K562 (cell line): ENCODE measurements around the gene PGLYRP4. TPM values are rescaled to one million over a fixed set of nuclear protein-coding genes. Genes with fewer than 3 reads are reported as not detected.

Experiments
- DACH1 ChIP-seq: fragments of 450-650 bp; IDR thresholded peaks from 2 replicates; pipeline ENCODE4 v1.6.1; 2018; ENCODE audit not compliant: partially characterized antibody
- ERF ChIP-seq: fragments of 450-650 bp; formaldehyde crosslinking; IDR thresholded peaks from 2 replicates; pipeline ENCODE4 v1.4.0; 2020; ENCODE audit warnings: mild to moderate bottlenecking, mixed read lengths
- ESRRA ChIP-seq: fragments of 450-650 bp; IDR thresholded peaks from 2 replicates; pipeline ENCODE4 v1.6.1; 2014; ENCODE audit warnings: low read depth, mild to moderate bottlenecking, moderate library complexity, borderline replicate concordance
- HIVEP1 ChIP-seq: fragments of 250-450 bp; sonication (Bioruptor Pico); IDR thresholded peaks from 2 replicates; pipeline ENCODE4 v1.4.0; 2020; ENCODE audit warnings: mild to moderate bottlenecking
- HNRNPH1 ChIP-seq: fragments of 200-400 bp; formaldehyde crosslinking; optimal IDR thresholded peaks from 2 replicates; pipeline ENCODE3; 2017; ENCODE audit warnings: low read depth, mild to moderate bottlenecking, low read length, moderate library complexity
- MAFF ChIP-seq: IDR thresholded peaks from 2 replicates; pipeline ENCODE4 v1.6.1; 2012; ENCODE audit warnings: low read length, improper control_type of control experiment
- MTA1 ChIP-seq: fragments of 450-650 bp; IDR thresholded peaks from 2 replicates; pipeline ENCODE4 v1.6.1; 2017; ENCODE audit warnings: borderline replicate concordance
- NFIC ChIP-seq: fragments of 450-650 bp; IDR thresholded peaks from 2 replicates; pipeline ENCODE4 v1.6.1; 2017; ENCODE audit warnings: mild to moderate bottlenecking, inconsistent platforms
- POLR2AphosphoS5 ChIP-seq: IDR thresholded peaks from 2 replicates; pipeline ENCODE4 v1.6.1; 2011; ENCODE audit warnings: mild to moderate bottlenecking, low read depth, low read length, moderate library complexity; ENCODE audit not compliant: control insufficient read depth, insufficient read depth
- RBM17 ChIP-seq: fragments of 200-400 bp; formaldehyde crosslinking; IDR thresholded peaks from 2 replicates; pipeline ENCODE4 v1.6.1; 2017; ENCODE audit warnings: low read depth, mild to moderate bottlenecking, low read length, borderline replicate concordance
- SMAD3 ChIP-seq: fragments of 450-650 bp; formaldehyde crosslinking; conservative IDR thresholded peaks from 2 replicates; pipeline ENCODE4 v1.4.0; 2020; ENCODE audit warnings: mild to moderate bottlenecking
- TAL1 ChIP-seq: fragments of 450-650 bp; IDR thresholded peaks from 2 replicates; pipeline ENCODE4 v1.6.1; 2016; ENCODE audit warnings: mild to moderate bottlenecking
- TRIM24 ChIP-seq, 2 experiments: fragments of 450-650 bp; IDR thresholded peaks; 2 replicates each; pipeline ENCODE4 v1.6.1; 2016
- WHSC1 ChIP-seq: IDR thresholded peaks from one replicate; pipeline ENCODE4 v1.6.1; 2012; ENCODE audit warnings: low read length, control low read depth, inconsistent platforms
- ZNF263 ChIP-seq: sonication (generic); formaldehyde crosslinking; IDR thresholded peaks from 2 replicates; pipeline ENCODE4 v1.8.0; 2022; ENCODE audit warnings: mild to moderate bottlenecking, missing genetic modification reagents, borderline replicate concordance
- ZNF3 ChIP-seq: fragments of 250-450 bp; sonication (Bioruptor Pico); IDR thresholded peaks from 2 replicates; pipeline ENCODE4 v1.5.0; 2021; ENCODE audit warnings: mild to moderate bottlenecking, moderate library complexity
- ZNF431 ChIP-seq: sonication (generic); formaldehyde crosslinking; IDR thresholded peaks from 2 replicates; pipeline ENCODE4 v1.8.0; 2022; ENCODE audit warnings: mild to moderate bottlenecking, missing genetic modification reagents
- ZSCAN29 ChIP-seq: fragments of 450-650 bp; IDR thresholded peaks from 2 replicates; pipeline ENCODE4 v1.6.1; 2017
- polyA plus RNA-seq, 8 experiments: library from polyadenylated mRNA; depleted of rRNA in 4 of 8; stranded (reverse) in 5 of 8; unstranded in 3 of 8; fragments of >200 nt; fragmentation: Nextera tagmentation in 2 of 8; fragmentation: Illumina TruSeq in 1 of 8; extraction: Ambion mirVana in 2 of 8; extraction: Trizol in 1 of 8; gene quantifications; 2 replicates each; pipeline versions ENCODE4 v1.2.1 to v1.2.3, GENCODE V29; 2011 to 2014; ENCODE audit warnings: inconsistent platforms in 1 of 8, missing spikeins in 1 of 8
- total RNA-seq, 7 experiments: library from RNA; depleted of rRNA in 6 of 7; stranded (reverse); fragments of >200 nt in 6 of 7; fragmentation: Illumina TruSeq in 2 of 7; extraction: Trizol in 2 of 7; gene quantifications; 2 replicates each; pipeline versions ENCODE4 v1.2.1 to v1.2.3, GENCODE V29; 2011 to 2021; ENCODE audit warnings: low replicate concordance in 1 of 7
- TF ChIP-seq, protein P1 (sequence below): sonication (generic); formaldehyde crosslinking; IDR thresholded peaks from 2 replicates; pipeline ENCODE4 v1.8.0; 2023; ENCODE audit warnings: missing genetic modification reagents, mild to moderate bottlenecking, borderline replicate concordance
- TF ChIP-seq, protein P2 (sequence below): fragments of 250-450 bp; sonication (Bioruptor Pico); IDR thresholded peaks from 2 replicates; pipeline ENCODE4 v1.4.0; 2020; ENCODE audit warnings: mild to moderate bottlenecking
- TF ChIP-seq, protein P3 (sequence below): fragments of 450-650 bp; conservative IDR thresholded peaks from 2 replicates; pipeline ENCODE4 v1.6.1; 2016; ENCODE audit warnings: missing genetic modification characterization, low read depth, mild to moderate bottlenecking, missing compliant biosample characterization, moderate library complexity

Gene PGLYRP4
- total and polyA plus RNA-seq, 9 of the 15 experiments (the other 6 are each of a cell fraction or from before 2014, with no cell fraction given), result 0.06 to 0.13 (median 0.11) TPM; not detected in 6

DNA sequence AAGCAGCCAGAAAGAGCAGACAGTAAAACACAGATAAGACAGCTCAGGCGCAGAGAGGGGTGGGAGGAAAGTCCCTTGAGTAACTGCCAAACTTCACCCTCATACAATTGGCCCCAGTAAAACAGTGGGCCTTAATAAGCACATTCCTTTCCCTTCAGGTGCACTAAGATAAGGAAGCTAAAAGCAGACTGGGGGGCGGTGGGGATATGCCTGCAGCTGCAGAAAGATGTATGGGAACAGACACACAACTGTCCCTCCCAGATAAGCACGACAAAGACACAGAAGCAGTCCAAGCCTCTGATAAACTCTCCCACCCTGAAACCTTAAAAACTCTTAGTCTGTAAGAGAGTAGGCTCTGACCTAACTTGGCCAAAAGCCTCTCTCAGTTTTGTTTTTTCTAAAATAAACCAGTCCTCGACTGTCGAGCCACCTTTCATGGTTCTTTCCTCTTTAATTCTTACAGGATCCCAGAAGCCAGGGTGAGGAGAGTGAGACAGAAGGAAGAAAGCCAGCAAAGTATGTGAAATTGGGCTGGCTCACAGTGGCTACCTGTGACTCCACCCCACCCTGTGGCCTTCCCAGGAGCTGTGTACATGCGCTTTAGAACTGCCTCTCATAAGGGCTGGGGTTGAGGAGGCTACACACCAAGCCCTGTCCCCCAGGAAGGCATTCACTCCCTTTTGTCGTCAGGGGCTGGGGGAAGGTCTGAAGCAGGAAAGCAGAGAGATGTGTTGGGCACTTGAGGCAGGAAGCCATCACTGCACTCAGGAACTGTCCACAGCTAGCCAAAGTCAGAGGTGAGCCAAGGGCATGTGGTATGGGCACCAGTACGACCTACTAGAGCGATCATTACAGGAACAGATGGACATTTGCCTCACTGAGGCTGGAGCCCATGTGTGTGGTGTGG is 4.6 kb downstream of the PGLYRP4 start (continued):
- TF ChIP-seq, protein P1, sequence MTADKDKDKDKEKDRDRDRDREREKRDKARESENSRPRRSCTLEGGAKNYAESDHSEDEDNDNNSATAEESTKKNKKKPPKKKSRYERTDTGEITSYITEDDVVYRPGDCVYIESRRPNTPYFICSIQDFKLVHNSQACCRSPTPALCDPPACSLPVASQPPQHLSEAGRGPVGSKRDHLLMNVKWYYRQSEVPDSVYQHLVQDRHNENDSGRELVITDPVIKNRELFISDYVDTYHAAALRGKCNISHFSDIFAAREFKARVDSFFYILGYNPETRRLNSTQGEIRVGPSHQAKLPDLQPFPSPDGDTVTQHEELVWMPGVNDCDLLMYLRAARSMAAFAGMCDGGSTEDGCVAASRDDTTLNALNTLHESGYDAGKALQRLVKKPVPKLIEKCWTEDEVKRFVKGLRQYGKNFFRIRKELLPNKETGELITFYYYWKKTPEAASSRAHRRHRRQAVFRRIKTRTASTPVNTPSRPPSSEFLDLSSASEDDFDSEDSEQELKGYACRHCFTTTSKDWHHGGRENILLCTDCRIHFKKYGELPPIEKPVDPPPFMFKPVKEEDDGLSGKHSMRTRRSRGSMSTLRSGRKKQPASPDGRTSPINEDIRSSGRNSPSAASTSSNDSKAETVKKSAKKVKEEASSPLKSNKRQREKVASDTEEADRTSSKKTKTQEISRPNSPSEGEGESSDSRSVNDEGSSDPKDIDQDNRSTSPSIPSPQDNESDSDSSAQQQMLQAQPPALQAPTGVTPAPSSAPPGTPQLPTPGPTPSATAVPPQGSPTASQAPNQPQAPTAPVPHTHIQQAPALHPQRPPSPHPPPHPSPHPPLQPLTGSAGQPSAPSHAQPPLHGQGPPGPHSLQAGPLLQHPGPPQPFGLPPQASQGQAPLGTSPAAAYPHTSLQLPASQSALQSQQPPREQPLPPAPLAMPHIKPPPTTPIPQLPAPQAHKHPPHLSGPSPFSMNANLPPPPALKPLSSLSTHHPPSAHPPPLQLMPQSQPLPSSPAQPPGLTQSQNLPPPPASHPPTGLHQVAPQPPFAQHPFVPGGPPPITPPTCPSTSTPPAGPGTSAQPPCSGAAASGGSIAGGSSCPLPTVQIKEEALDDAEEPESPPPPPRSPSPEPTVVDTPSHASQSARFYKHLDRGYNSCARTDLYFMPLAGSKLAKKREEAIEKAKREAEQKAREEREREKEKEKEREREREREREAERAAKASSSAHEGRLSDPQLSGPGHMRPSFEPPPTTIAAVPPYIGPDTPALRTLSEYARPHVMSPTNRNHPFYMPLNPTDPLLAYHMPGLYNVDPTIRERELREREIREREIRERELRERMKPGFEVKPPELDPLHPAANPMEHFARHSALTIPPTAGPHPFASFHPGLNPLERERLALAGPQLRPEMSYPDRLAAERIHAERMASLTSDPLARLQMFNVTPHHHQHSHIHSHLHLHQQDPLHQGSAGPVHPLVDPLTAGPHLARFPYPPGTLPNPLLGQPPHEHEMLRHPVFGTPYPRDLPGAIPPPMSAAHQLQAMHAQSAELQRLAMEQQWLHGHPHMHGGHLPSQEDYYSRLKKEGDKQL (CRISPR knock-in tag), result no peak
- TF ChIP-seq HIVEP1 (CRISPR knock-in tag) (peak; percentile 87; the same call in 1 of the 2 replicates), ZNF3 (no peak), MAFF (peak; percentile 68), DACH1 (peak; percentile 52), NFIC (peak; percentile 99), POLR2AphosphoS5 (peak; percentile 97), SMAD3 (CRISPR knock-in tag) (peak; percentile 94), ZNF431 (CRISPR knock-in tag) (no peak), TRIM24 (IDR thresholded peaks at IDR 0.05) (peak; percentile 99), WHSC1 (no peak), TAL1 (peak; percentile 100), ZSCAN29 (no peak), ESRRA (peak; percentile 53; the same call in 1 of the 2 replicates), HNRNPH1 (no peak), MTA1 (peak; percentile 92), ZNF263 (CRISPR knock-in tag) (no peak; the same call in 1 of the 2 replicates), RBM17 (no peak), ERF (CRISPR knock-in tag) (0 out of 2 replicates have a peak, but pooled peaks have one; percentile 18)
- TF ChIP-seq, protein P2, sequence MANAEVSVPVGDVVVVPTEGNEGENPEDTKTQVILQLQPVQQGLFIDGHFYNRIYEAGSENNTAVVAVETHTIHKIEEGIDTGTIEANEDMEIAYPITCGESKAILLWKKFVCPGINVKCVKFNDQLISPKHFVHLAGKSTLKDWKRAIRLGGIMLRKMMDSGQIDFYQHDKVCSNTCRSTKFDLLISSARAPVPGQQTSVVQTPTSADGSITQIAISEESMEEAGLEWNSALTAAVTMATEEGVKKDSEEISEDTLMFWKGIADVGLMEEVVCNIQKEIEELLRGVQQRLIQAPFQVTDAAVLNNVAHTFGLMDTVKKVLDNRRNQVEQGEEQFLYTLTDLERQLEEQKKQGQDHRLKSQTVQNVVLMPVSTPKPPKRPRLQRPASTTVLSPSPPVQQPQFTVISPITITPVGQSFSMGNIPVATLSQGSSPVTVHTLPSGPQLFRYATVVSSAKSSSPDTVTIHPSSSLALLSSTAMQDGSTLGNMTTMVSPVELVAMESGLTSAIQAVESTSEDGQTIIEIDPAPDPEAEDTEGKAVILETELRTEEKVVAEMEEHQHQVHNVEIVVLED (CRISPR knock-in tag), result peak; percentile 46; the same call in 1 of the 2 replicates
- TF ChIP-seq, protein P3, sequence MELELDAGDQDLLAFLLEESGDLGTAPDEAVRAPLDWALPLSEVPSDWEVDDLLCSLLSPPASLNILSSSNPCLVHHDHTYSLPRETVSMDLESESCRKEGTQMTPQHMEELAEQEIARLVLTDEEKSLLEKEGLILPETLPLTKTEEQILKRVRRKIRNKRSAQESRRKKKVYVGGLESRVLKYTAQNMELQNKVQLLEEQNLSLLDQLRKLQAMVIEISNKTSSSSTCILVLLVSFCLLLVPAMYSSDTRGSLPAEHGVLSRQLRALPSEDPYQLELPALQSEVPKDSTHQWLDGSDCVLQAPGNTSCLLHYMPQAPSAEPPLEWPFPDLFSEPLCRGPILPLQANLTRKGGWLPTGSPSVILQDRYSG (tag), result peak; percentile 95
